GM19351 (cell line): Measurements from ENCODE around the gene ID2.

Experiments used
- ATAC-seq: cut with Tn5 transposase; IDR thresholded peaks from one replicate; pipeline ENCODE4 v1.9.1; 2021; ENCODE audit warnings: mild to moderate bottlenecking, moderate library complexity; ENCODE audit not compliant: unreplicated experiment

Gene ID2

DNA sequence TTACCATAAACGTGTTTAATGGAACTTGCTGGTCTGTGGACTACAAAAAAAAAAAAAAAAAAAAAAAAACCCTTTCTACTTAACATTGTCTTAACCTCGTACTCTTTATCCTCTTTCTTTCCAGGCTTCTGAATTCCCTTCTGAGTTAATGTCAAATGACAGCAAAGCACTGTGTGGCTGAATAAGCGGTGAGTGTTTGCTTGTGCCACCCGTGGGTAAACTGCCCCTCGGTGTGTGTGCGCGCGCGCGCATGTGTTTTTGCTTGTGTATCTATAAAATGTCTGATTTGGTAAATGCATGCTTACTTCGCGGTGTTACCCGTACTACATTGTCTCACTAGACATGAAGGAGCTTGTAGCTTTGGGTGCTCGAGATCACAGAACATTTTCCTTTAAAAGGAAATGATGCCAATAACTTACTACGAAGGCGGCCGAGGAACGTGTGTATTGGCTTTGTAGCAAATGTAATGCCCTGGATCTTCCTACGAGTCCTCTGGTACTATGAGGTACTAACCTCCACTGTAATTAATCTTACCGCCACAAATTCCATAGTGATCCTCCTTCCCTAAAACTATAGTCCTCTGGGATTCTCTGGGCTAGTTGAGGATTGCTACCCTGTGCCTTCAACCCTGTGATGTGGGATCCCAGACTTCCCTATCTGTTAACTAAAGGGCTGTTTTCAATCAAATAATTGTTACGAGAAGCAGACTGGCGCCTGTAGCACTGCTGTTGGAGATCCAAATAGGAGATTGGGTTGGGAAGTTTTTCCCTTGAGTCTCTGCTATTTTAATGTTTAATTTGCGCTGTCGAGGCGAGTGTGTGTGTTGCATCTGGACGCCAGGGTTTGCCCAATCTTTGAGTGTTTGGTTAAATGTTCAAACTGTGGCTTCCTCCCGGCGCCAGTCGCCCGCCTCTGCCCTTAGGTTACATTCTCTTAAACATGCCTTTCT is 1.1 kb downstream of the ID2 start:
- no peak for ATAC-seq

DNA sequence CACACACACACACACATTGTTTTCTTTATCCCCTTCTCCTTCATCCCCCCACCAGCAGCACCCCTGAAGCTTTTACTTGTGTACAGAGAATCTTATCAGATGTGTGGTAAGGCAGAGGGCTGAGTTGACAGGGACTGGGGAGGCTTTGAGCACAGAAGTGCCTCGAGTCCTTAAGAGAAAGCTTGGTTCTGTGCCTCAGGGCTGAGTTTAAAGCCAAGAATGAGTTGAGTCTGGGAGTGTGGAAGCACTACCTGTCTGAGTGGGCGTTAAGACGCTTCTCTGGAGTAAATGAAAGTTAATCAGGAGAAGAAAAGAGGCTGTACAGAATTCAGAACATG is 2.7 kb downstream of the ID2 start:
- no peak for ATAC-seq

DNA sequence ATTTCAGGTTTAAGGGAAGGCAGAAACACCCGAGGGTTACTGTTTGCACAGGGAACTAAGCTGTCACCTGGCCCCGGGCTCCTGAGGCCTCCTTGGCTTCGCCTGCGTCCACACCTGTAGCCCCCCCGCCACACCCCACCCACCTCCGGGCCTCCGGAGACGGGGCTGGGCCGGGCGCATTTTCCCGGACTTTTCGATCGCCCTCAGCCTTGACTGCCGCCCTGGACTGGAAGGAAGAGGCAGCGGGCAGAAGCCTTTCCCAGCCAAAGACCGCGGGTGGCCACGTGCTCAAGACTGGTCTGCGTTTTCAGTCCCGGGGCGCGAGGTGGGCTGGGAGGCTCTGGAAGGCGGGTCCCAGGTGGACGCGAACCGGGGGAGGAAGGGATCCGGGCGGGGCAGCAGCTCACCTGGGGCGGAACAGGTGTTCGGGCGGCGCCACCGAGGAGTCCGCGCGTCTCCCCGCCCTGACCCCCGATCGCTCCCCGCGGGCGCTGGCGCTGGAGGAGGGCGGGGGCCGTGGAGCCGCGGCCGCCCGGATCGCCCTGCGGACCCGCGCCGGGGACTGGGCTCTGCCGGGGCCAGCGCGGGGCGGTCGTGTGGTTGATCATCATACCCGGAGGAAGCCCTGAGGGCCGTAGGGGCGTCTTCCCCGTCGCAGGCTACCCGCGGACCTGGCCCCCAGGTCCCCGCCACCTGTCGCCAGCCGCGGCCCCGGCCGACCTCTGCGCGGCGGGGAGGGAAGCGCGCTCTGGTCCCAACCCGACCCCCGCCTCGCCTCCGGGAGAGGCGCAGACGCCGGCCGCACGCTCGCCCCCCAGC is 3.2 kb downstream of the ID2 start:
- no peak for ATAC-seq

DNA sequence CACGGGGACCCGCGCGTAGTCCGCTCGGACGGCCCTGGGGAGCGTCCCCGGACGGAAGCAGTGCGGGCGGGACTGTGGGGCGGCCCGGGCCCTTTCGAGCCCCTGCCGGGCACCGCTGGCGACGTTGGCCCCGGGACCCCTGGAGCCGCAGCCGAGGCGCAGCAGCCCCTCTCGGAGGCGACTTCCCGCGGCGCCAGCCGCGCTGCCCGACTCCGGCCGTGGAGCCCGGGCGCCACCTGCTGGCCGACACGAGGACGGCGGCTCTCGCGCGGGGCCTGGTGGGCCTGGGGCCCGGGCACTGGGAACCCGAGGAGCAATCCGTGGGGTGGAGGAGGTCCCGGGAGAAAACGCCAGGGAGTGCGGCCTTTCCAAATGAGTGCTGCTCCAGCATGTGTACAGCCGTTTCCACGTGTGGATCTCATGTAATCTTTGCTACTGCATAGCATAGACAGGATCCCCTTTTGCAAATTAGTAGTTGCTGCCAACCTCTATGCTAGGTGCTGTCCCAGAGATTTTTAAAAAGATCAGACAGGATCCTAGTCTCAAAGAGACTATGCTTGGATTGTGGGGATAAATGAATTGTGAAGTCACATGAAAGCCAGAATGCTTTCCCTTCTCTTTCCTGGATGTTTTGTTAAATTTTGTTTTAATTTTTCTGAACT is 4.0 kb downstream of the ID2 start:
- ATAC-seq: peak; percentile 24

GRCh38 chr2:8691859-8692437 is 10.1 kb downstream of the ID2 start:
- ATAC-seq: no peak

DNA sequence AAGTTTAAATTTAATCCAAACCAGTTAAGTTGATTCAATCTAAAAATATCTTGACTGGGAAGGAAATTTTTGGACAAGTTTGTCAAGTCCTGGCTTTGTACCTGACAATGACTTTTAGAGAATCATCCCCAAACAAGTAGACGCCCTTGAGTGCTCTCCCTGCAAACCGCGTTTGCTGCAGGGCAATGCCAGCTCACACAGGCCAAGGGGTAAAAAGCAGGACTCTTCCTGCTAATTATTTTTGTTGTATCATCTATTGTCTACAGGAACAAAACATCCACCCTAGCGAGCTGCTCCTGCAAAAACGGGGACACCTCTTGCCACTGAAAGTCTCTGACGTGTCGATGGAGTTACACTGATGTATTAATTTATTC is 10.9 kb downstream of the ID2 start:
- no peak for ATAC-seq

- no peak for ATAC-seq
These were observed 11.4 kb downstream of the ID2 start for GRCh38 chr2:8693157-8693821.

DNA sequence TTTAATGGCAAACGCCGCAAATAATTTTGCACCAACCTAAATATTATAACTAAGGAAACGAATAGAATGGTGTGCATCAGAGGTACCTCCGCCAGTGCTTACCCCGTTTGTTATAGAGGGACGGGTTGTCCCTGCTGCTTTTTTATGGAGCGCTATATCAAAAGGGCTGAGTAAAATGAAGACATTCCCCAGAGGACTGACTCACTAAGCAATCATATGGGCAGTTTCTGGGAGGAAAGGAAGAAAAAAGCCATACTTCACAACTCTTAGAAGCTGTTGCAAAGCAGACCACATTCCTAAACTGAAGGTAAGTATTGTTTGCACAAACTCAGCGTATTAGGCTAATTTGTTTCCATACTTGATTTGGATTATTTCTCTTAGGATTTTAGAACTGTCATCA is 12.9 kb downstream of the ID2 start:
- ATAC-seq: no peak

DNA sequence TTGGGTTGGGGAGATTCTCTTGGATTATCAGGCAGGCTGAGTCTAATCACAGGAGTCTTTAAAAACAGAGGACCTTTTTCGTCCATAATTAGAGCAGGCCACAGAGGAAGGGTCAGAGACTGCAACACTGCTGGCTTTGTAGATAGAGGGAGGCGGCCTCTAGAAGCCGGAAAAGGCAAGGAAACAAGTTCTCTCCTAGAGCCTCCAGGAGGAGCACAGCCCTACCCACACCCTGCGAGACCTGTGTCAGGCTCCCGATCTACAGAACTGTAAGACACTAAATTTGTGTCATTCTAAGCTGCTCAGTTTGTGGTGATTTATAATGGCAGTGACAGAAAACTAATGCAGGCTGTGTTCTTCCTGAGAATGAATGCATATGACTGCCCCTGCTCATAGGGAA is 15.3 kb downstream of the ID2 start:
- ATAC-seq: no peak

- ATAC-seq: no peak
These were observed 18.0 kb downstream of the ID2 start for GRCh38 chr2:8699839-8700238.

- no peak for ATAC-seq
These were observed 20.0 kb downstream of the ID2 start for GRCh38 chr2:8701681-8702379.

DNA sequence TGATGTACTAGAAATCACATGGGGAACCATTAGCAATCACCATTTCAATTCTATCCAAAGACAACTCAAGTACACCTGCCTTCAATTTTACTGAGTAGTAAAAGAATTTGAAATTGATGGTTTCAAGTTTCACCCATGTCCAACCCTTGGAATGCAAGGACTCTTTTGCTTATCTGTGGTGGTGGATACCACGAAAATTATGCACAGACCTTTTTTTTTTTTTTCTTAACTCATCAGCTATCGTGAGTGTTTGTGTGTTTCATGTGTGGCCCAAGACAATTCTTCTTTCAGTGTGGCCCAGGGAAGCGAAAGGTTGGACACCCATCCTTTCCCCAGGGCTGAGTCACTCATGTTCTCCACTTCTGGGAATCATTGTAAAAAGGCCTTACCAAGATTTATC is 23.1 kb downstream of the ID2 start:
- ATAC-seq: no peak

DNA sequence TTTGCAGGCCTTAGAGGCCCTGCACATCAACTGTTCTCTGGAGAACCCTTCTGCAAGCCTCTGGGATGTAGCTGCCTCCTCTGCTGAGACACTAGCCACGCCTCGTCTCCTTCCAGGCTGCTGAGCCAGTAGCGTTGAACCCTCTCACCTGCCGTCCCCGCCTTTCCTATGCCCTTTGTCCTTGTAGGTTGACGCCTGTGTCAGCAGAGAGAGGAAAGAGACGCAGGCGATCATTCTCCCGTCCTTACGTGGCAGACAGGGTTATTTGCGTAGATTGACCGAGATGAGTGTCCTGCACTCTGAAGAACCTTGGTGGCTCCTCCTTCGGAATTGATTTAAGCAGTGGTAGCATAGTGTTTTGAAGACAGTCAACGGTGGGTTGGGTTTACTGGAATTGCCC is 27.8 kb downstream of the ID2 start:
- no peak for ATAC-seq

DNA sequence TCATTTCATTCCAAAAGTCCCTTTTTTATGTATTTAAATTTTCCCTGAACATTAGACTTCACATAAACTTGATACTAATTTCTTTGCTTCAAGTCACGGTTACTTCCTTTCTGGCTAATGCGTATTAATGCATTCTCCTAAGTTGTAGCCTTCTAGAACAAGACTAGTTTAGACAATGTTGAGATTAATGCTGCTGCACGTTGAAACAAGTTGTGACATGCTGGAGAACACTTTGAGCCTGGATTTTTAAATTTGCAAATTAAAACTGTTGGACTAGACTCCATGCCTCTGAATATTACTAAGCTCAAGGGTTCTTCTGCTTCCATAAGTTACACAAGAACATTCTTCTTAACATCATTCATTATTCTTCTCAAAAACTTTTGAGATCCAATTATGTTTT is 29.1 kb downstream of the ID2 start:
- ATAC-seq: no peak

GRCh38 chr2:8714283-8714682 is 32.4 kb downstream of the ID2 start:
- no peak for ATAC-seq

DNA sequence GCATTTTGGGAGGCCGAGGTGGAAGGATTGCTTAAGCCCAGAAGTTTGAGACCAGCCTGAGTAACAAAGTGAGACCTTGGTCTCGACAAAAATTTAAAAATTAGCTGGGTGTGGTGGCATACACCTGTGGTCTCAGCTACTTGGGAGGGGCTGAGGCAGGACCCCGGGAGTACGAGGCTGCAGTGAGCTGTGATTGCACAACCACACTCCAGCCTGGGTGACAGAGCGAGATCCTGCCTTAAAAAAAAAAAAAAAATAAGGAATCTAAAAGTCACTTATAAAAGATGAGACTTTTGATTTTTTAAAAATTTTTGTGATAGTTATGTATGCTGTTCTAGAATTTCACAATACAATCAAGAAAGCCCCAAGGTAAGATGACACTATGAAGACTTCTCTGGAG is 33.1 kb downstream of the ID2 start:
- ATAC-seq: no peak

- no peak for ATAC-seq
These were observed 37.7 kb downstream of the ID2 start for GRCh38 chr2:8719528-8719927.

GRCh38 chr2:8720741-8721140 is 38.9 kb downstream of the ID2 start:
- no peak for ATAC-seq

DNA sequence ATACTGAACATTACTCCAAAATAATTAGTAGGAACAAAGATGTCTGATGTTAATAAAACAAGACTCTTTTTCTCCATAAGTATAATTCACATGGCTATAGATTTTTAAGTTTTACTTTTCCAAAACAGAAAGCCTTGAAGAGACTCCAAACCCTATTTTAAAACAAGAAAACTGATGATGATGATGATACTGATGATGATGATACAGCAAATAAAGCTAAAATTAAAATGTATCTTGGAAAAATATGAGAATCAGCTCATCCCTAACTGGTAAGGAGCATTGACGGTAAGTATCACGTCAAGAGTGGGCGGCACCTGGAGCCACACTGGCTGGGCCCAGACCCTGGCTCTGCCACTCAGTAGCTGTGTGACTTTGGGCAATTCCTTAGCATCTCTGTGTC is 39.6 kb downstream of the ID2 start:
- no peak for ATAC-seq

GRCh38 chr2:8722986-8723385 is 41.1 kb downstream of the ID2 start:
- ATAC-seq: no peak
